WERI-Rb-1 (cell line): ENCODE data around the gene SSR4.
A peak's percentile ranks its signal among the peaks of the same experiment; 100 is the strongest.

Experiments used
- DNase-seq: peaks from one replicate; pipeline ENCODE4 v3.0.0-alpha.2; 2020
- H3K27ac ChIP-seq: fragments of 250-450 bp; sonication (Bioruptor Pico); 2 replicates; pipeline ENCODE4 v1.5.1; 2020; ENCODE audit warnings: mild to moderate bottlenecking, moderate library complexity
- H3K27me3 ChIP-seq: fragments of 250-450 bp; sonication (Bioruptor Pico); 2 replicates; pipeline ENCODE4 v1.5.1; 2021; ENCODE audit warnings: mild to moderate bottlenecking, low read depth, moderate library complexity; ENCODE audit not compliant: insufficient read depth, severe bottlenecking
- H3K36me3 ChIP-seq: fragments of 250-450 bp; sonication (Bioruptor Pico); 2 replicates; pipeline ENCODE4 v1.5.1; 2020; ENCODE audit warnings: mild to moderate bottlenecking, moderate library complexity
- H3K4me3 ChIP-seq: 2 replicates; pipeline ENCODE4 v1.5.1; 2011; ENCODE audit warnings: low read depth, mild to moderate bottlenecking, control low read depth, low read length
- H3K9me3 ChIP-seq: fragments of 250-450 bp; sonication (Bioruptor Pico); 2 replicates; pipeline ENCODE4 v1.5.1; 2021; ENCODE audit warnings: mild to moderate bottlenecking, moderate library complexity; ENCODE audit not compliant: severe bottlenecking
- TF ChIP-seq, protein P1 (sequence below): IDR thresholded peaks from 2 replicates; pipeline ENCODE4 v1.5.1; 2011; ENCODE audit warnings: low read depth, mild to moderate bottlenecking, control low read depth, inconsistent platforms, low read length

SSR4 gene

DNA sequence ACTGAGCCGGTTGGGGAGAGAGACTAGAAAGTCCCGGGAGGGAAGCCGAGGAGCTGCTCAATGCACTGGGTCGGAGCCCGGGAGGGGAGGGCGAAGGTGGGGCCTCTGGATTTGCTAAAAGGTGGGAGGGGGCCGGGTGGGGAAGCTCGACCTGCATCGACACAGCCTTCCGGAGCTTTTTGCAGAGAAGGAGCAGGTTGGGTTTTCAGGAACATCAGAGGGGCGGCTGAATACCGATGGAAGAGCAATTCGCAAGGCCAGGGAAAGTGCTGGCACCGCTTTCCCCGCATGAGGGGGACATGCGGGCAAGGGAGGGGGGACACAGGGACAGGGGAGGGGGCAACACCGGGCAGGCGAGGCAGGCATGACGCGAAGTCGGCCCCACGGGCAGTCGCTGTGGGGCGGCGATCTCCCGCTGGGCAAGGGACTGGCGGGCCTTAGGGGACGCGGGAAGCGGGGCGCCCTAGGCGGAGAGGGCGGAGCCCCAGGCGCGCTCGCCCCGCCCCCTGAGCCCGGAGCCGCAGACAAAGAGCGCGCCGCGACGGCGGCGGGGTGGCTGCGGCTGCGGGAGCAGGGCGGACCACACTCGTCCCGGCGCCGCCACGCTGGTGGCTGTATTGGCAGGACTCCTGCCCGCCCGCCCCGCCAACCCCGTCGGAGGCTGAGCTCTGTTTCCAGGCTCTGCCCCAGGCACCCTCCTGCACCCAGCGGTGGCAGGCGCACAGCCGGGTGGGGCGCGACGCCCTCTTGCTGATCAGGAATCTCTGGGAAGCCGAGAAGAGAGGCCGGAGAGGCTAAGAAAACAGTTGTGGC lies 24.3 kb downstream of the SSR4 start:
- peak; percentile 79 for DNase-seq
- Histone ChIP-seq H3K27me3 (peaks cover 12% of the 10 kb centered on the region), H3K36me3 (no peaks in the 10 kb centered on the region), H3K4me3 (peak overlapping the region; percentile 53), H3K9me3 (no peaks in the 10 kb centered on the region), H3K27ac (peak overlapping the region; percentile 85)
- TF ChIP-seq, protein P1, sequence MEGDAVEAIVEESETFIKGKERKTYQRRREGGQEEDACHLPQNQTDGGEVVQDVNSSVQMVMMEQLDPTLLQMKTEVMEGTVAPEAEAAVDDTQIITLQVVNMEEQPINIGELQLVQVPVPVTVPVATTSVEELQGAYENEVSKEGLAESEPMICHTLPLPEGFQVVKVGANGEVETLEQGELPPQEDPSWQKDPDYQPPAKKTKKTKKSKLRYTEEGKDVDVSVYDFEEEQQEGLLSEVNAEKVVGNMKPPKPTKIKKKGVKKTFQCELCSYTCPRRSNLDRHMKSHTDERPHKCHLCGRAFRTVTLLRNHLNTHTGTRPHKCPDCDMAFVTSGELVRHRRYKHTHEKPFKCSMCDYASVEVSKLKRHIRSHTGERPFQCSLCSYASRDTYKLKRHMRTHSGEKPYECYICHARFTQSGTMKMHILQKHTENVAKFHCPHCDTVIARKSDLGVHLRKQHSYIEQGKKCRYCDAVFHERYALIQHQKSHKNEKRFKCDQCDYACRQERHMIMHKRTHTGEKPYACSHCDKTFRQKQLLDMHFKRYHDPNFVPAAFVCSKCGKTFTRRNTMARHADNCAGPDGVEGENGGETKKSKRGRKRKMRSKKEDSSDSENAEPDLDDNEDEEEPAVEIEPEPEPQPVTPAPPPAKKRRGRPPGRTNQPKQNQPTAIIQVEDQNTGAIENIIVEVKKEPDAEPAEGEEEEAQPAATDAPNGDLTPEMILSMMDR, result 0 out of 2 replicates have a peak, but pooled peaks have one; percentile 1

DNA sequence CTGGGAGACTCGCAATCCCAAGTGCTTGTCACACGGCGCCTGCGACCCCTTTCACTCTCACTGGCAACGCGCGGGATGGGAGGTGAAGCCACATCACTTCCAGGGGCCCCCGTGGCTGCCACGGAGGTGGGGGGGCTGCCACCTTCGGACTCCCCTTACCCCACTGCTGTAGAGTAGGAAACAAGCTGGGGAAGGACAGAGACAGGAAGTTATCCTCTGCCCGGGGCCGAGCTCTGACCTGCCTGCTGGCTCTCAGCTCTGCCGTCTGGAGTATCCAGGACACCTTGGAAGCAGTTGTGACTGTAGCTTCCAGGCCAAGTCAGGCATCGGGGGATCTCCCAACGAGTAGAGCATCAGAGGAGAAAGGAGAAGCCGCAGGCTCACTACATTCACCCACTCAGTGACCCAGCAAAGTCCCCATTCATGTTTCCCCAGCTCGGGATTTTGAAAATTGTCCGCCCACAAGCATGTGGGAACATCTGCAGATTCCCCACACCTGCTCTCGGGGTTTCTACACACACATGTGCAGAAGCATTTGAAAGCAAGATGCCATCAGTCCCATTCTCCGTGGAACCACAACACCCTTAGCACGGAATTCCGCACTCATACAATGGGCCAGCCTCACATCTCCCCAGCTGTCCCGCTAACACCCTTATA lies 25.0 kb downstream of the SSR4 start:
- peaks cover 12% of the 10 kb centered on the region for H3K27me3 ChIP-seq
- no peaks in the 10 kb centered on the region for H3K36me3 ChIP-seq
- H3K4me3 ChIP-seq, result peak overlapping the region; percentile 53
- peak; percentile 35 for DNase-seq
- TF ChIP-seq, protein P1, result no peak
- H3K9me3 ChIP-seq, result no peaks in the 10 kb centered on the region
- peak overlapping the region; percentile 85 for H3K27ac ChIP-seq

- TF ChIP-seq, protein P1, result no peak
- H3K27ac ChIP-seq, result no peak overlapping the region
- DNase-seq, result no peak
- H3K4me3 ChIP-seq, result no peak overlapping the region
- H3K9me3 ChIP-seq, result no peaks in the 10 kb centered on the region
- no peaks in the 10 kb centered on the region for H3K36me3 ChIP-seq
- peaks cover 17% of the 10 kb centered on the region for H3K27me3 ChIP-seq
Observed at GRCh38 chrX:153820601-153821000, 26.1 kb downstream of the SSR4 start.

GRCh38 chrX:153821066-153821465 lies 26.6 kb downstream of the SSR4 start:
- DNase-seq, result no peak
- Histone ChIP-seq H3K4me3 (no peak overlapping the region), H3K9me3 (no peaks in the 10 kb centered on the region), H3K36me3 (no peaks in the 10 kb centered on the region), H3K27ac (no peak overlapping the region), H3K27me3 (peaks cover 19% of the 10 kb centered on the region)
- TF ChIP-seq, protein P1, result no peak

DNA sequence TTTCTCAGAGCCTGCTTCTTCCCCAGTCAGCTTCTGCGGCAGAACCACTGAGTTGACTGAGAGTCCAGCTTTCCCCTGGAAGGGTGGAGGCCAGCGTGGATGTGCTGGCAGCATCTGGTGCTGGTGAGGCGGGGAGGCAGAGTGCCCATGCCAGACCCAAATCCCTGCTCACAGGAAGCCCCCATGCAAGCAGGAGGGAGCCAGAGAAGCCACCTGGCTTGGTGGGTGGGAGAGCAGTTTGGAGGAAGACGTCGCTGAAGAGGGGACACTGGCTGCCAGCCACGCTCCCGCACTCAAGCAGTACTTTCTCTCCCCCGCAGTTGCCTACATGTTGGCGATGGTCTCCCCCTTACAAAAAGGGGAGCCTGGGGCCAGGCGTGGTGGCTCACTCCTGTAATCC lies 29.9 kb downstream of the SSR4 start:
- H3K4me3 ChIP-seq, result no peak overlapping the region
- H3K36me3 ChIP-seq, result no peaks in the 10 kb centered on the region; the same call in 1 of the 2 replicates
- H3K27ac ChIP-seq, result no peak overlapping the region
- H3K9me3 ChIP-seq, result no peaks in the 10 kb centered on the region
- TF ChIP-seq, protein P1, result no peak
- DNase-seq, result no peak
- peaks cover 16% of the 10 kb centered on the region for H3K27me3 ChIP-seq
